Pons (tissue), 1 donor: ENCODE data around the gene AP1S2.
"Not testable (repeated sequence)": the region's sequence is repeated elsewhere in the genome, so short reads cannot be mapped to it uniquely, and the experiment has no call there.

ENCODE experiments used
- DNase-seq: peaks from one replicate; pipeline ENCODE4 v3.0.0-alpha.2; 2016; ENCODE audit warnings: low spot score

Gene AP1S2

DNA sequence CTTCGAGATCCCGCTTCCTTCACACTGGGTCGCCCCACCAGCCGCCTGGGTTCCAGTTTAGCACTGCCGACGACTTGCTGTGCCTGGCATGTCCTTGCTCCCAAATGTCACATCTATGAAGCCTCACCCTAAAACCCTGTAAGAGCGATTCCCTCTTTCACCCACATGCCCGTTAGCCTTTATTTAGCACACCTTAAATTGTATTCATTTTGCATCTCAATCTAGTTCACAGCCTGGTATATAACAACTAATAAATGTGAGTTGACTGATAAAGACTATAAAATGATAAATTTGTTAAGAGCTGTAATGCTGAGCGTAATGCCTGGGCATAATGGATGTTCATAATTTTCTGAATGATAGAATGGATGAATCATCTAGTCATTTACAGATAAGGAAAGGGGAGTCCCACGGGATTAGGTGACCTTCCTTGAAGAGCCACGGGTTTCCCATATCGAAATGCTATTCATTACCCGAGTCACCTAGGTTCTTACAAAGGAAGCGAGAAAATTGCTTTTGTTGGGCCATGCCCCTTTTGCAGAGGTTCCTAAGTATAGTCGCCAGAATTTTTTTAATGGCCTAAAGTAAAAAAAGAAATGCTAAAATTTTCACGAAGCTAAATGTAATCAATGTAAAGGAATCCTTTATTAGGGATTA is 1.1 kb upstream of the AP1S2 start:
- no peak for DNase-seq

GRCh38 chrX:15854080-15854655 is 445 bp downstream of the AP1S2 start:
- no peak for DNase-seq

DNA sequence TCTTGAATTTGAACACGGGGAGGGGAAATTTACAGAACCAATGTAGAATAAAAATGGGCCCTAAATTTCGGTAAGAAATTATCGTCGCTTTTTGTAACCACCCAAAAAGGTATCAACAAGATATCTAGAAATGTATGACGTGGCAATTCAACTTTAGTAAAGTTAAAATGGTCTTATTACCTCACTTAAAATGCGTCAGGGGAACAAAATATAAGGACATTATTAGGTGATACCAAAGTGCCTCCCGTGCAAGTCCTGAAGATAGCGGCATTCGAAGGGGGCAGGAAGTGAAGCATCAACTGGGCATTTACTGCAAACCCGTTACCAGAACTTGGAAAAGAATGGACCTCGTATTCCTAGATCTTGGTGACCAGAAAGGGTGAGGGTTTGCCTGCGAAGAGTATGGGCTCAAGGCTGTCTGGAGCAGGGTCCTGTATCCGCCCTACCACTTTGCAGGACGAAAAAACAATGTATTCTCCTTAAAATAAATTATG is 980 bp downstream of the AP1S2 start:
- DNase-seq: no peak

DNA sequence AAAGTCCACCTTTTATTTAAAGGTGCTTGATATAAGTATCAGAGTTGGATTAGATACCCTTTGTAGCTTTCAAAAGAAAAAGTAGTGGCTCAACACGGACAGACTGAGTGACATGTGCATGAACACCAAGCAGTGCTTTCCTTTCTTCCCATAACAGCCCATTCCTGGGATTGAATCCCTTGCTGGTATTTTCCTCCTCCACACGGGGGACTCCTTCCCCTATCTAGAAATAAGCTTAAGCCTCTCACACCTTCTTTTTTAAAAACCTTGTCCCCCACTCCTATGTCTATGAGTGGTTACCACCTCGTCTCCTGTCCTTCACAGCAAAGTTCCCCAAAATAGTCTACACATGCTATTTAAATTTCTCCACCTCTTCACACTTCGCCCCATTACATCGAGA is 5.1 kb downstream of the AP1S2 start:
- DNase-seq: peak; percentile 49

GRCh38 chrX:15848576-15848975 is 6.0 kb downstream of the AP1S2 start:
- DNase-seq: peak; percentile 25

DNA sequence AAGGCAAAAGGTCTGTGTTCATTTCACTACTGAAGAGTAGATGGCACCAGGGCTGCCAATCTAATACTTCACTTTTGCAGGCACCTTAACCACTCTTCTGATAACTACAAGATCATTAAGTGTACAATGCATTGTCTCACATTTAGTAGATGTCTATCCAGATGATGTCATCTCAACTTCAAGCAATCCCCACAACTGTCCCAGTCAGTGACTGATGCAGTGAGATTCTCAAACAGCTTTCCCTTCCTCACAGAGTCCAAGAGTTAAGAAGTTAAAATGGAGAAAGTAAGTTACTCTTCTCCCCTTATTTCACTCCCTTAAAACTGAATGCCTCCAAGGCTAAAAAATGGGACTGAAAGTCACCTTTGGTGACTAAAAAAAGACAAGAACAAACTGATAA is 10.7 kb downstream of the AP1S2 start:
- DNase-seq: no peak

GRCh38 chrX:15841853-15842516 is 12.6 kb downstream of the AP1S2 start:
- no peak for DNase-seq

DNA sequence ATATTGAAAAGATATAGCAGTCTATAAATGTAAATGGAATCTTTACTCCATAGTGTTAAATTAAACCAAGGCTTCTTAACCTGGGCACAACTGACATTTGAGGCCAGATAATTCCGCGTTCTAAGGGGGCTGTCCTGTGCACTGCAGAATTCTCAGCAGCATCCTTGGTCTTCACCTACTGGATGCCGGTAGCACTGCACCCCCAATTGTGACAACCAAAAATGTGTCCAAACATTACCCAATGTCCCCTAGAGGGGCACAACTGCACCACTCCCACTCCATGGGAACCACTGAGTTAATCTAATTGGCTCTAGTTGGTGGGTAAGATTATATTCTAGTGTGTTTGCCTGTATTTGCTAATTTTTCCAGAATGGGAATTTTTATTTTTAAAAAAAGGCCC is 16.6 kb downstream of the AP1S2 start:
- DNase-seq: no peak

GRCh38 chrX:15834827-15835595 is 19.6 kb downstream of the AP1S2 start:
- no peak for DNase-seq

DNA sequence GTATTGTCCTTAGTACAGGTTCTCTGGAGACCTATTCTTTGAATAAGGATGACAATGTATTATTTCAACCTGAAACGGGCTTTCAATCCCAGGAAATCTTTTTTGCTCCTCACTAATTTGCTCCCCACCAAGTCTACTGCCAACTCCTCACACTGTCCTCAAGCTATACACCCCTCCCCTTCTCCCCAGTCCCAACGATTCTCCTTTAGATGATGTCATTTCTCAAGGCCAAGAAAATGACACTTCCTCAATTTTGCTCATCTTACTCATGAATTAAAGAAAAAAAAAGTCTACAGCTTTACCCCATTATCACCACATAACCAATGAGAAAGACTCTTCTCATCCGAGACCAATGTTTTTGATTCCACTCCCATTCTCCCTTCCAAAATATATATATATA is 20.6 kb downstream of the AP1S2 start:
- no peak for DNase-seq

DNA sequence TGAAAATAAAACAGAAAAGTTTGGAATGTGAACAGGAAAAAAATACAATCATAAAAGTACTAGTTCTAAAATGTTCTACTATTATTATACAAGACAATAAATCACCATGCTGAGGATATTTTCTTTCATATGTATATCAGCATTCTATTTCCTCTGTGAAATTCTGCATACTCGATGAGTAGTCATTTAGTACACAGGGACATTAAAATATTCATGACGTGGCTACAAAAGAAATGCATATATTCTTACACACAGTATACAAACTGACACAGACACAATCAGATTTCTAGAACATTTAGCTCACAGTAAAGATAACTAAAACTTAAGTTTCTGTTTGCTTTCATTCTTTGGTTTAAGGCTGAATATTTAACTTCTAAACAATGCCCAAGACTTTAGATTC is 23.3 kb downstream of the AP1S2 start:
- DNase-seq: not testable (repeated sequence)

GRCh38 chrX:15829217-15829616 is 25.4 kb downstream of the AP1S2 start:
- no peak for DNase-seq

GRCh38 chrX:15825936-15826335 is 28.7 kb downstream of the AP1S2 start:
- DNase-seq: no peak

DNA sequence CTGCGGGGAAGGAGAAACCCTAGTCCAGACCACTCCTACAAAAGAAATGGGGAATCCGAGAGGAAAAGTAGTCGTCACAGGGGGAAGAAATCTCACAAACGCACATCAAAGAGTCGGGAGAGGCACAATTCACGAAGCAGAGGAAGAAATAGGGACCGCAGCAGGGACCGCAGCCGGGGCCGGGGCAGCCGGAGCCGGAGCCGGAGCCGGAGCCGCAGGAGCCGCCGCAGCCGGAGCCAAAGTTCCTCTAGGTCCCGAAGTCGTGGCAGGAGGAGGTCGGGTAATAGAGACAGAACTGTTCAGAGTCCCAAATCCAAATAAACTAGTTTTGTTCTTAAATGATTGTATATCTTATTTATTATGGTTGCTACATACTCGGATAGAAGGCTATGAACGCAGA is 31.7 kb downstream of the AP1S2 start:
- DNase-seq: no peak

GRCh38 chrX:15820106-15821073 is 34.2 kb downstream of the AP1S2 start:
- DNase-seq: peak; percentile 25

DNA sequence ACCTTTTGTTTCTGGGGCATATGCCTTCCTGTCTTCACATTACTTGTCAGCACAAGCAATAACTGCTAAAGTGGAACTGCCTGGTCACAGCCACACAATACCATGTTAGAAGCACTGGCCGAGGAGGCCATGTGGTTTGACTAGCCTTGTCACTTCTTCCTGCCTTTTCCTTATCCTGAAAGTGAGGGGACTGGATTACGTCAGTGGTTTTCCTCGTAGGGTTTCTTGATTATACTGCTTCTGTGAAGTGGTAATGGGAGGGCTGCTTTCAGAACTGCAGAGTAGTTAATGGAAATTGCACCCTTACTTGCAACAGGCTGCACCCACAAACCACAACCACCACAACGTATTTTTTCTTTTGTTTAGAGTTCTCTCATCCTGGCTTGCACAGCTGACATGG is 37.7 kb downstream of the AP1S2 start:
- DNase-seq: no peak

DNA sequence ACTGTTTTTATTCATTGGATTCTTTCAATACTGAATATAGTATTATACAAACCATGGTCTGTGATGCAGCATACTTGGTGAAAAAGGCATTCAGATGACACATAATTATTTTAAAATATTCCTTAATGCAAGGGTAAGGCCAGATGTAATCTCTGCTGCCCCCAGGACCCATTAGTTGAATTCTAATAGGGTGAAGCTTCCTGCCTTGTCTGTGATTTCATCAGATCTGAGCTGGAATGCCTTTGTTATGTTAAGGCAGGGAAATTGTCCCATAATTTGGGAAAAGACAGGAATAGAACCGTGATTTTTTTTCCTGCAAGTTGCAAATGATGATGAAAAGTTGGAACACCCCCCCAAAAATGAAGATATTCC is 38.2 kb downstream of the AP1S2 start:
- no peak for DNase-seq

DNA sequence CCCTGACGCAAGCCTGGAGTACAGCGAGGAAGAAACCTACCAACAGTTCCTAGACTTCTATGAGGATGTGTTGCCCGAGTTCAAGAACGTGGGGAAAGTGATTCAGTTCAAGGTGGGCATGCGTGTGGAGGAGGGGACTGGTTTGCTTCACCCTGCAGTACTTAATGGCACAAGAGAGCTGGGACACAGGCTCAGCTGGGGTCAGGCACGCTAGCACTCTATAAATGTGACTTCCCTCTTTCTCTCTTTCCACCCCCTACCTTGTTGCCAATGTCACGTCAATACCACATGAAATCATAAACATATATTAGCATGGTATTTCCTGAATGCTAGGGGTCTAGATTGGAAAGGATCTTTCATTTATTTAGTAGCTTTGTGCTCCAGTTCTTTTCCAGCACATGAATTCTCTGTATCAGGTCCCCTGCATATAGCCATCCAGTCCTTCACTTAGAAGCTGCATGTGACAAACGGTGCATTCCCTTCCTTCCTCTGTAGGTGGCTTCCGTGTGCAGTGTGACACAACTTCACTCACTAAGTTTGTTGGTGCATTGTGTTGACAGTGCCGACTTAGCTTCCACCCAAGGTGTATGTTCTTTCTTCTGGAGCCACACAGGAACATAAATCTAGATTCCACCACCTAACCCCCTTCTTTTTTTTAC is 38.7 kb downstream of the AP1S2 start:
- peak; percentile 26 for DNase-seq

- no peak for DNase-seq
These were observed 39.7 kb downstream of the AP1S2 start for GRCh38 chrX:15814771-15815365.

DNA sequence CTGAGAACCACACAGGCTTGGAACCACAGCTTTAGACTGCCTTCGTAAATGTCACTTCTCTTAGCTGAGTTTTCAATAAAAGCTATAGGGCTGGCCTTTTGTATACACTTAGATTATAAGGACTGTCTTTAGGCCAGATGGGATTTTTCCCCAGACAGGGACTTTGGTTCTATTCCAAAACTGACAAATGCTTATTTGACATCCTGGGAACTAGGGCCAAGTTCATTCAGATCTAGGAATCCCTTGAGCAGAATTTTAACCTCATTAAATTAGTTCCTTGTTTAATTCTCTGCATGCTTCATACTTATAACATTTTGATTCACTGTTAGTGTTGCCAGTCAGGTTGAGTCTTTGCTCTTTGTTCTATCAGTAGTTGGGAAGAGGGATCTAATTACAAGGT is 41.2 kb downstream of the AP1S2 start:
- no peak for DNase-seq
